COLO668 (cell line): ENCODE measurements around the gene MUC13.

Source experiments
- DNase-seq: peaks from one replicate; lab custom pipeline; 2025; ENCODE audit not compliant: unreplicated experiment; lab: John Stamatoyannopoulos, UW

The MUC13 gene

GRCh38 chr3:124904835-124905492 lies 29.6 kb downstream of the MUC13 start:
- no peak for DNase-seq

- no peak for DNase-seq
Observed at GRCh38 chr3:124903896-124904834, 30.4 kb downstream of the MUC13 start.

- no peak for DNase-seq
Observed at GRCh38 chr3:124896824-124897526, 37.6 kb downstream of the MUC13 start.

GRCh38 chr3:124895756-124896155 lies 38.8 kb downstream of the MUC13 start:
- DNase-seq, result no peak

- no peak for DNase-seq
Observed at GRCh38 chr3:124893526-124893925, 41.0 kb downstream of the MUC13 start.

- no peak for DNase-seq
Observed at GRCh38 chr3:124890573-124891190, 43.9 kb downstream of the MUC13 start.

- DNase-seq, result no peak
Observed at GRCh38 chr3:124888482-124889441, 45.8 kb downstream of the MUC13 start.

GRCh38 chr3:124887932-124888298 lies 46.6 kb downstream of the MUC13 start:
- DNase-seq, result no peak

- peak; percentile 53 for DNase-seq
Observed at GRCh38 chr3:124887177-124887931, 47.2 kb downstream of the MUC13 start, which contains the start of gene ITGB5. Gene ITGB5 (minus strand): TSS chr3:124887365. CDS start chr3:124887000, 365 bp downstream.

- DNase-seq, result peak; percentile 52
Observed at GRCh38 chr3:124886168-124887056, 48.1 kb downstream of the MUC13 start.

- no peak for DNase-seq
Observed at GRCh38 chr3:124885466-124886167, 48.9 kb downstream of the MUC13 start.

- no peak for DNase-seq
Observed at GRCh38 chr3:124884474-124885101, 50.0 kb downstream of the MUC13 start.

GRCh38 chr3:124883766-124884473 lies 50.6 kb downstream of the MUC13 start:
- no peak for DNase-seq

GRCh38 chr3:124882816-124883747 lies 51.5 kb downstream of the MUC13 start:
- no peak for DNase-seq

GRCh38 chr3:124881976-124882697 lies 52.4 kb downstream of the MUC13 start:
- no peak for DNase-seq
